SK-N-SH (cell line): ENCODE measurements around the gene SH2D3A.

Experiments used
- CTCF ChIP-seq: fragments of 200-600 bp; sonication (generic); IDR thresholded peaks from 2 replicates; pipeline ENCODE4 v1.6.1; 2017; ENCODE audit warnings: antibody characterized with exemption, mild to moderate bottlenecking, moderate library complexity
- EP300 ChIP-seq, 2 experiments: IDR thresholded peaks; 2 replicates each; pipeline versions ENCODE4 v1.4.0 to v1.6.1; 2012; ENCODE audit warnings: borderline replicate concordance in 1 of 2, low read depth in 1 of 2, low read length in 1 of 2
- EZH2phosphoT487 ChIP-seq: fragments of 200-600 bp; sonication (generic); IDR thresholded peaks from 2 replicates; pipeline ENCODE4 v1.6.1; 2017; ENCODE audit warnings: low read depth, mixed run types, mild to moderate bottlenecking, antibody characterized with exemption, moderate library complexity, borderline replicate concordance
- FOXJ3 ChIP-seq: sonication (generic); formaldehyde crosslinking; IDR thresholded peaks from 2 replicates; pipeline ENCODE4 v1.5.1; 2020; ENCODE audit warnings: mild to moderate bottlenecking, missing genetic modification reagents
- FOXM1 ChIP-seq: IDR thresholded peaks from 2 replicates; pipeline ENCODE4 v1.4.0; 2012; ENCODE audit warnings: low read depth, mild to moderate bottlenecking
- GABPA ChIP-seq: IDR thresholded peaks from 2 replicates; pipeline ENCODE4 v1.4.0; 2012; ENCODE audit warnings: low read depth, mild to moderate bottlenecking
- JUND ChIP-seq: IDR thresholded peaks from 2 replicates; pipeline ENCODE4 v1.4.0; 2012
- MXI1 ChIP-seq: IDR thresholded peaks from 2 replicates; pipeline ENCODE4 v1.6.1; 2012; ENCODE audit warnings: mild to moderate bottlenecking, low read depth, low read length, improper control_type of control experiment
- POLR2AphosphoS5 ChIP-seq: IDR thresholded peaks from 2 replicates; pipeline ENCODE4 v1.6.1; 2012; ENCODE audit warnings: low read depth, low read length
- RAD21 ChIP-seq: IDR thresholded peaks from 2 replicates; pipeline ENCODE4 v1.6.1; 2012; ENCODE audit warnings: mild to moderate bottlenecking, low read length
- TAF1 ChIP-seq: IDR thresholded peaks from 2 replicates; pipeline ENCODE4 v1.6.1; 2012; ENCODE audit warnings: low read depth, mild to moderate bottlenecking, low read length, moderate library complexity, borderline replicate concordance
- TCF12 ChIP-seq: IDR thresholded peaks from 2 replicates; pipeline ENCODE4 v1.4.0; 2012
- YY1 ChIP-seq: IDR thresholded peaks from 2 replicates; pipeline ENCODE4 v1.4.0; 2012; ENCODE audit warnings: low read depth, mild to moderate bottlenecking
- ZBTB33 ChIP-seq: IDR thresholded peaks from 2 replicates; pipeline ENCODE4 v1.4.0; 2012; ENCODE audit warnings: low read depth, borderline replicate concordance

GRCh38 chr19:6735181-6735911 is 31.9 kb downstream of the SH2D3A start:
- no peak for TF ChIP-seq YY1
- no peak for TF ChIP-seq CTCF
- no peak for TF ChIP-seq RAD21
- TF ChIP-seq FOXM1, result no peak
- no peak for TF ChIP-seq ZBTB33
- no peak for TF ChIP-seq TAF1
- no peak for TF ChIP-seq MXI1
- TF ChIP-seq EP300 (IDR thresholded peaks at IDR 0.05; ENCODE audit: borderline replicate concordance in 1 of 2, low read depth in 1 of 2, low read length in 1 of 2), result no peak
- TF ChIP-seq TCF12, result no peak
- TF ChIP-seq GABPA, result no peak
- TF ChIP-seq POLR2AphosphoS5, result no peak
- TF ChIP-seq JUND, result no peak
- TF ChIP-seq EZH2phosphoT487, result no peak
- no peak for TF ChIP-seq FOXJ3 (CRISPR knock-in tag)
